ENCODE measurements around the gene NOXRED1.
"Not testable (repeated sequence)": the region's sequence is repeated elsewhere in the genome, so short reads cannot be mapped to it uniquely, and the experiment has no call there.

NOXRED1 gene, protein sequence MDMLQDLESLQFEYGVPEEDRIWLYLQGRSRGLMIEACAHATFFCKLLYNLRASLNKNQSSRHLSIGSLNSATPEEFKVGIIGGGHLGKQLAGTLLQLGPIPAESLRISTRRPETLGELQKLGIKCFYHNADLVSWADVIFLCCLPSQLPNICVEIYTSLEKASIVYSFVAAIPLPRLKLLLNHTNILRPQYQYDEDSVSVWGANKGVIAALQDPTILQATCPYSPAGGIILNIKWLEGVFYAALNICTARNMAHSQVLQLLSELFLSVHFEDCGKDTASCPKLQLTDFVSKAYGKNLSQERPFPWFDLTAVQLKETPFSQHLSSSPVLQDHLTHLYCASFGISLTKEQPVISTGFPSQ

DNA sequence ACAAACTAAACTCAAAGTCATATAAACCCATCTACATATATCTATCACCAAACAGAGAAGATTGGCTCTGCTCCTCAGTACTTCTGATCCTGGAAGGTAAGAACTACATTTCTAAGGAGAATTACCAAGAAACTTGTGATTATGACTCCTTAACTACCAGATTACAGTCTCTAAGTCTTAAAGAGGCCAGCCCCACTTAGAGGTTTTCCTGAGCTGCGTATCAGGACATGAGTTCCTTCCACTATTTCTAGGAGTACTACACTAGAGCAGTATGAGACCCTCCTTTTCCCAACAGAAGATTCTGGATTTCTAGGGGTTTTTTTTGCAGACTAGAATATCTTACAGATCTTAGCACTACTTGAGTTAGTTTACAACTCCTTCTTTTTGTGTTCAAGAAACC, at the start of gene NOXRED1:
NOXRED1 (minus strand) TSS at position 101 of the 400 bp plus-strand sequence. CDS start 634 bp downstream, outside the sequence.
- DNase-seq (ENCODE audit: low read depth) = no peak

DNA sequence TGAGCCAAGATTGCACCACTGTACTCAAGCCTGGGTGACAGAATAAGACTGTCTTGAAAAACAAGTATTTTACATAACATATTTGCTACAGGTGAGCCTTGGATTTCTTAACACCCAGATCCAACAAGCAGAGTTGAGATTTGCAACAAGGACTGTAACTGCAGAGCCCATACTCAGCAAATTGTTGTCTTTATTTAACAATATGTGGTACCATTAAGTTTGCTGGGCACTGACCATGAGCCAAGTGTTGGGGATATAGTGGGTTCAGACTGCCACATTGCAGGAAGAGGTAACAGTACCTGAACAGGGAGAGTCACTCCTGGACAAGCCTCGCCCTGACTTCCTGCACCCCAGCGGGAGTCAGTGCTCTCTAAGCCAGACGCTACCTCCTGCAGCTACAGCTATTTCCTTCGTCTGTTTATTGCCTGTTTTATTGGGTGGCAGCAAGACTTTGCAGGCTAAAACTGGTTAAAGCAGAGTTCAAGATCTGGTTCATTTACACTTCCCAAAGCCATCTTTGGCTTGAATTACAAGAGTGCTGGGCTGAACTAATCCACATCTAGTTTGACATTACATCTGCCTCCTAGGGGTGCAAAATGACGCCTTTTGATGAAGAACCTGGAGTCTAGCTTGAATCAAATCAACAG, 47.0 kb upstream of the NOXRED1 start:
- DNase-seq (ENCODE audit: low read depth) = no peak

DNA sequence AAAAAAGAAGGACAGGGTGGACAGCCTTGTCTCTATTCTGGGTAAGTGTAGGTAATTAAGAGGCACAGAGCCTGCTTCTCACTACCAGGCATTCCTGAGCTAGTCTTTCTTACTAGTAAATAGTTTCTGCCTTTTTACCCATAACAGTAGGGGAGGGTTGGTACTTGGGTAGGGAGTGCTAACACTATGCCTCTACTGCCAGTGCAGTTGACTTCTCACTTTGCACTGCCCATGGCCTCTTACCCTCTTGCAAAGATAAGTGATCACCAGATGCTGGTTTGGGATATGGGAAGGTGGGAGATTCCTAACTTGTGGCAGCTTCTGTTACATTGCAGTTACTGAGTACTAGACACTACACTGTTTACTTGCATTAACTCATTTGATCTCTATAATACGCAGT, 46.2 kb upstream of the NOXRED1 start:
- no peak for DNase-seq (ENCODE audit: low read depth)

DNA sequence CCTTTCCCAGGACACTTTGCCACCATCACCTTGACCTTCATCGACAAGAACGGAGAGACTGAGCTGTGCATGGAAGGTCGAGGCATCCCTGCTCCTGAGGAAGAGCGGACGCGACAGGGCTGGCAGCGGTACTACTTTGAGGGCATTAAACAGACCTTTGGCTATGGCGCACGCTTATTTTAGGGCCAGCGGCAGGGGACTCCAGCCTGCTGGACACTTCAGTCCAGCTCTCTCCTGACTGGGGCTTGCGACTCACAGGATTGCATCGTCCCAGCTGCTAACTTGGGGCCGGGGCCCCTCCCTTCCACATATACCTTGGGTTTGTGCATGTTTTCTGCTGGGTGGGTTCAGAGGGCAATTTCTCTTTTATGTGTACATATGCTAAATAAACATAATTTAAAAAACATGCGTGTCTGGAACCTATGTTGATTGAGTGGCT, 45.8 kb upstream of the NOXRED1 start:
- no peak for DNase-seq (ENCODE audit: low read depth)

DNA sequence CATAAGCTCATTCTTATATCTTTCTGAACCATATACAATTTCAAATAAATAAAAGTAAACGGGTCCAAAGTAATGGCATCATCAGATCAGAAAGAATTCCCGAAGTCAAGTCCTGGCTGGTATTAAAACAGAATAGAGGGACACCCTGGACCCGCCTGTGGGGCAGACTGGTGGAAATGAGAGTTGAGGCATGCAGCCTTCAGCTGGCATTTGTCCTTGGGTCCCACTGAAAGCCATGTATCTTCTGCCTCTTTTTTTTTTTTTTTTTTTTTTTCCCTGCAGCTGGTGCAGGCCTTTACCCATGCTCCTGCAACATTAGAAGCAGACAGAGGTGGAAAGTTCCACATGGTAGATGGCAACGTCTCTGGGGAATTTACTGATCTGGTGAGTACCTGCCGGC, 44.5 kb upstream of the NOXRED1 start:
- no peak for DNase-seq (ENCODE audit: low read depth)

DNA sequence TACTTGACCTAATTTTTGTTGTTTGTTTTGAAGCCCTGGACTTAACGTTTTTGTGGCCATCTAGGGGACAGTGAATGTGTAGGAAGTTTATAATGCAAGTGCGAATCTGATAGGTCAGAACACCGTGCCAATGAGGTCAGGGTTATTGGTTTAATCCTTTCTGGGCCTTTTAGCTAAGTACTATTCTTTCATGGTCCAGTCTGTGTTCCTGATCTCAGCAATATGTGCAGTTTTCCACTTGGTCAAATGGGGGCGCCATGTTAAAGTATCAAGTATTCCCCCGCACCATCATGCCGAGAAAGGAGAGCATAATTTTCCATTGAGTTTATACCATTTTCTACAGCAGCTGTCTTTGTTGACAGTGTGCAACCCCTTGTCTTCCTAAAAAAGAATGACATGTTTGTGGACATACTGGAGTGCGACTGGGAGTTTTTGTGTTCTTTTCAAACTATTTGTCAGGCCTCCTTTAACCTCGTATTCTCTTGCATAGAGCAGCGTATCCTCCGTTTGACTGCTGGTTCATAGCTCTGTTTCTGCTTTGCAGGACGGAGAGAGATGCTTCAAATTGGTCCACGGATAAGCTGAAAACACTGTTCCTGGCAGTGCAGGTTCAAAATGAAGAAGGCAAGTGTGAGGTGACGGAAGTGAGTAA, 35.9 kb upstream of the NOXRED1 start:
- DNase-seq (ENCODE audit: low read depth) = no peak

DNA sequence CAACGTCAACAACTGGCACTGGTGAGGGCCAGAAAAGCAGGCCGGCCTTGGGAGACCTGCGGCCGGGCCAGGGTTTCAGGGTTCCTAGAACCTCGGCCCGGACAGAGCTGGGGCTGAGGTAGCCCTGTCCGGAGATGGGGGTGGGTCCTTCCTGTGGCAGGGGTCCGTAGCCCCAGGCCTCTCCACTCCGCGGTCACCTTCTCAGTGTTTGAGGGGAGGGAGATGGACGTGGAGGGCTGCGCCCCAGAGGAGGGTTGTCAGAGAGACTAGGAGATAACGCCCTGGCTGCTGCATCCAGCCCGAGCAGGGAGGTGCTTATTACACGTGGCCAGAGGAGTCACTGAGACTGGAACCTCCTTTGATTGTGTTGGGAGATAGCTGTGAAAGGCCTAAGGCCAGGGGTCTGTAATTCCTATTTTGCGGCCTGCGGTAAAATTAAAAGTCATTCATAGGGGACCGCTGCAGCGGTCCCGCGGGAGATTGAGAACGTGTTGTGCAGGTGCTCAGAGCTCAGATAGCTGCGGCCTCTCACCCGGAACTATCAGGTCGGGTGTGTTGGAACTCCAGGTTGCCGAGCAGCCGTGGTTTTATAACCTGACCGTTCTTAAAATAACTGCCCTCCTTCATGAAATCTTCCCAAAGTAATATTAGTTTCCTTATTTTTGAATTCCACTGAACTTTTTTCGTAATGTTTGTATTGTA, 35.1 kb upstream of the NOXRED1 start:
- no peak for DNase-seq (ENCODE audit: low read depth)

DNA sequence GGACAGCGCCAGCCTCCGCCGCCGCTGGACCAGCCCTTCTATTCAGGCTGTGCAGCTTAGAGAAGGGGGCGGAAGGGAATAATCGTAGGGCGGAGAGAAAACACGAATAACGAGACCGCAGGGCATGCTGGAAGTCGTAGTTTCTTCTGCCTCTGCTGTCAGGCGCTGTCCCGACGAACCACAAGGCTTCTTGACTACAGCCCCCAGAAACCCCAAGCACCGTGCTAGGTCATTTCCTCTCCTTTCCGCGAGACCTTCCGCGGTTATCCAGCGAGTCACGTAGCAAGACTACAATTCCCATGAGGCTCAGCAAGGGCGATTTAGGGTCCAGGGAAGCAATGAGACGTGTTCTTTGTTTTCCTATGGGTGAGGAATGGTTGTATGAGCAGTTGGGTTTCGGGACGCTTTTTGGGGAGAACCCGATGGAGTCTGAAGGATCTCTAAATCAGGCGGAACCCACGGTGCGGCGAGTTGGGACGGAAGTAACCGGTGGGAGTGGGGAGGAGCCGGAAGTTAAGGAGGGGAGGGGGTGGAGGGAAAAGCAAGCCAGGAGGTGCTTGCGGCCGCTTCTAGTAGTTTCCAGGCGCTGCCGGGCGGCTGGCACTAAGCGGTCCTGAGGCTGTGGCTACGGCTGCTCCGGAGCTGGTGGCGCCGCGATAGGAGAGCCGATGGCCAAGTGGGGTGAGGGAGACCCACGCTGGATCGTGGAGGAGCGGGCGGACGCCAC, 34.4 kb upstream of the NOXRED1 start, which contains the start of the genes AHSA1 and VIPAS39:
AHSA1 (plus strand) TSS at position 572 of the 727 bp plus-strand sequence; CDS start at position 669, 97 bp downstream.
VIPAS39 (minus strand) TSS at position 80 of the 727 bp plus-strand sequence. CDS start 3,499 bp downstream, outside the sequence.
- DNase-seq (ENCODE audit: low read depth) = peak; percentile 97

DNA sequence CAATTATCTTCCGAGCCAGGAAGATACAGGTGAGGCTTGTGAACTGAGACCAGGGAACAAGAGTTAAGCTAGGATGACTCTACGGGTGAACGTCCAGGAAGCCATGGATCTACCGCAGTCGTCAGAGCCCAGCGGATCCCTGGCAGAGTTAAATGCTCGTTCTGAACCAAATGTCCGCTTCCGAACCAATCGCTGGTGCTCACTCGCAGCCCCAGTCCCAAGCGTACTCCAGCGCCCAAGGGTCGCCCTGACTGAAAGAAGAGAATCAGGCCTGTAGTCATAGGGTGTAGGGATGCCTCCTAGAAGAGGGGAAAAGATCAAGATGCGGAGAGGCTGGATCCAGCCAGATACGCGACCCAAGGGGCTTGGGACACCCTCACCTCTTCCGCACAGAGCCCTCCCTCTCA, 33.8 kb upstream of the NOXRED1 start:
- no peak for DNase-seq (ENCODE audit: low read depth)

DNA sequence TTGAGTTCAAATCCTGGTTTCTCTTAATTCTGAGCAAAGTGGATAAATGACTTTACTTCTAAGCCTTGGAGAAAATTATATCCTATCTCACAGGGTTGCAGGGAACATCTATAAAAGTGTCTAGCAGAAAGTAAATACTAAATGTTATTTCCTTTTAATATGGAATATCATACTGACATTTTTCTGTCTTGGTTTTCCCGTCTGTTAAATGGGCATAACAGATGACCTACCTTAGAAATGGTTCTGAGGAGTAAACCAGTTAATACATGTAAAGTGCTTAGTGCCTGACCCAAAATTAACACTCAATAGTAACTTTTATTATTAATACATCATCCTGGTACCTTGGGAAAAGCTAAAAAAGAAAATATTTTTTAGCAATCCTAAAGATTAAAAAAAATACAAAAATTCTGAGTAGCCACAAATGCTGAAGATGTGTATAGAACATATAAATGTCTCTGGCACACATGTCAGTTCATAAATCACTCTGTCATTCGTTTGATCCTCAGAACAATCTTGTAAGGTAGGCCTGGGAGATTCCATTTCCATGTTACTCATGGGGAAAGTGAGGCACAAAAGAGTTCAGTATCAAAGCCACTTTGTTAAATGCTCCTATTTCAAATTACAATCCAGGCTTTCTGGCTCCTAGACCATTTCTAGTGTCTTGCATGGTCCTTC, 32.8 kb upstream of the NOXRED1 start:
- DNase-seq (ENCODE audit: low read depth) = no peak

DNA sequence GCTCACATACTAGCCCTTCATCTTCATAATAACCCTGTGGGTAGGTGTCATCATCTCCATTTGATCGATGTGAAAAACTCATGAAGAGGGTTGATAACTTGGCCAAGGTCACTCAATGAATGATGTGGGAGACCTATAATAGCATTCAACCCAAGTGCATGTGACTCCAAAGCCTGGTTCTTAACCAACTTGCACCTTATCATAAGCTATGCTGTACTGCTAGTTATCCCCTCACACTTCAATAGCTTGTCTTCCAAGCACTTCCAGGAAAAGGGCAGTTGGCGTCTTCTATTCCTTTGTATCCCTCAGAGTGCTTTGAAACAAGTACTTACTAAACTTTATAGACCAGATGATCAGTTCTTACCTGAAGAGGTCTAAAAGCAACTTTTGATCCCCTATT, 18.9 kb upstream of the NOXRED1 start:
- no peak for DNase-seq (ENCODE audit: low read depth)

DNA sequence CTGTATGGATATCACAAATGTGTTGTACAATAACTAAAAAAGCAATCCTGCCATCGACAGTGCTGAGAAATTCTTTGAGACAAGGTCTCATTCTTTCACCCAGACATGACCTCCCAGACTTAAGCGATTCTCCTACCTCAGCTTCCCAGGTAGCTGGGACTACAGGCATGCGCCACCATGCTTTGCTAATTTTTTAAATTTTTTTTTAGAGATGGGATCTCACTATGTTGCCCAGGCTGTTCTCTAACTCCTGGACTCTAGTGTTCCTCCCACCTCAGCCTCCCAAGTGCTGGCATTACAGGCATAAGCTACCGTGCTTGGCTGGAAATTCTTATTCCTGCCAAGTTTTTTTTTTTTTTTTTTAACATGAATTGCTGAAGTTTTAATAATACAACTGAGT, 16.5 kb upstream of the NOXRED1 start:
- DNase-seq (ENCODE audit: low read depth) = no peak

DNA sequence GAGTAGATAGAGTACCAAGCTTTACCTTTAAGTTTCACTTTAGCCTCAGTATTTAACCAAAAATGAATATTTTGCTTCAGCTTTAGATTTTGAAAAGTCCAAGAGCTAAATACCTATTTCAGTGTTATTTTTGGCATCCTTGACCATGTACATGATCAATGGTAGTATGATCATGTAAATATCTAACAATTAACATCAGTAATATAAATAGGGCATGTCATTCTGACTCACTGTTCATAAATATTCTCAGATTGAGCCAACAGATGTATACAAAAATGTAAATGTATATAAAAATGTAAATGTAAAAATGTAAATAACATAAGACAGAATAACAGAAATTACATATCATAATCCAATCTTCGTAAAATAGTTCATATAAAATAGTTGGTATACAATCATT, 15.3 kb upstream of the NOXRED1 start:
- no peak for DNase-seq (ENCODE audit: low read depth)

DNA sequence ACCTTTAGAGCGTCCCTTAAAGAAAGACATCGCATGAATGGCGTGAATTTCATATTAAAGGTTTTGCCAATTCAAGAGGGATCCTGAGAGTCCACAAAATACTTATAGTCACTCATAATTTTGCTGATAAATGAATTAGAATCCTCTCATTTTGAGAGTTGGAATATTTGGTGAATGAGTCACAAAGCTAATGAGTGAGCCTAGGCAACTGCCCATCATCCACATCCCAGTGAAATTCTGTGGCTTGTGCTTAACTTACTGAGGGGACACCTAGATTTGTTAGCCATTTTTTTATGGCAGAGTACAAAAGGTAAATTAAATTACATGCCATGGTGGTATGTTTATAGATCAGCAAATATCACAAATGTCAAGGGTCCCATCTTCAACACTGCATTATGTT, 12.7 kb upstream of the NOXRED1 start:
- no peak for DNase-seq (ENCODE audit: low read depth)

DNA sequence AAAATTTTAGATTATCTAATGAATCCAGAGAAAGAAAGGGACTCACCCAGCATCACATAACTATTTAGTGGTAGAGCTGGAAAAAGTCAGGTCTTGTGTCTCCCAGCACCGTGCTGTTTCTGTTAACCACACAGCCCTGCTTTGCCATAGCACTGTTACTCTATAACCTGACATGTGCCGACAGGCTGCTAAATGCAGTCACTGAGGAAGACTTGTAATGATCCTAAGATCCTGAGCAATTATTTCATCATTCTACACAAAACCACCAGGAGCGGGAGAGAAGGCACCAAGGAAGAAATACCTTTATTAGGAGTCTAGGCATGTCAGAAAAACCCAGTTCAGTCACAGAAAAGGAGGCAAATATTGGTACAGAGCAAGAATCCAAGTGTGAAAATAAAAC, 3.1 kb upstream of the NOXRED1 start:
- DNase-seq (ENCODE audit: low read depth) = no peak

DNA sequence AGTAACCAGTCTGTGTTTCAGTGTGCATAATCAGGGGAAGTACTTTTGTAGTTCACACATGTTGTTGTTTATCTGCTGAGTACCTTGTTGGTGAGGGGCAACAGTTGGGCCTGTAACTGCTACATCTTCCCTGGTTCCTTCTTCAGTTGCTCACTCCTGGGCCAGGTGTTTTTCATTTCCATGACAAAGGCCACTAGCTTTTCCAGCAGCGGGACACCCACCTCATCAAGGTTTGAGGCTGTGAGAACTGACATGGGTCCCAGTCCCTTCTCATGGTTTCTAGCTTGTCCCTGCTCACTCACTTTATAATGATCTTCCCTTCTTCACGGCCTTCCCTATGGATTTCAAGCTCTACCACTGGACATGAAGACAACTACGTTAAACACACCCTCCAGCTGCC, 1.5 kb upstream of the NOXRED1 start:
- DNase-seq (ENCODE audit: low read depth) = no peak

DNA sequence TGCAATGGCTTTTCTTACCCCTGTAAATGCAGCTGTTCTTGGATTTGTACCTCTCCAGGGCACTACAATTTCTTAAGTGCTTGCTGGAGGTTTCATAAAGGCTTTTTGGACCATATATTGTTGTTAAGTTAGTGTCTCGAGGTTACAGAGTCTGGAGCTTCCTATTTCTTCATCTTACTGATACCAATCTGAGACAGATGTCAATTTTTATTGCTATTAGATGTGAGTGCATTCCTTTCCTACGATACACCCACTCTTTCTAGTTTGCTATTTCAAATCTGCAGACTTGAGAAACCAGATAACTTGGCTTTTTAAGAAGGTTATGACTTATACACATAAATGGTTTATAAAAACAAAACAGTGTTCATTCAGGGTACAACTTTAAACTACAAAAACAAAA, 2.1 kb downstream of the NOXRED1 start:
- DNase-seq (ENCODE audit: low read depth) = peak; percentile 25

DNA sequence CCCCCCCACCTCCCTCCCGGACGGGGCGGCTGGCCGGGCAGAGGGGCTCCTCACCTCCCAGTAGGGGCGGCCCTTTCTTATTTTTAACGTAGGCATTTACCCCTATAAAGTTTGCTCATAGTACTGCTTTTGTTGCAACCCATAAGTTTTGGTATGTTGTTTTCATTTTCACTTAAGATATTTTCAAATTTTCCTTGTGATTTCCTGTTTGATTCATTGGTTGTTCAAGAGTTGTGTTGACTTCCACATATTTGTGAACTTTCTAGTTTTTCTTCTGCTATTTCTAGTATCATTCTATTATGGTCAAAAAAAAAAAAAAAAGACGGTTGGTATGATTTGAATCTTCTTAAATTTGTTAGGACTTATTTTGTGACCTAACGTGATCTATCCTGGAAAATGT, 6.5 kb downstream of the NOXRED1 start:
- no peak for DNase-seq (ENCODE audit: low read depth)

DNA sequence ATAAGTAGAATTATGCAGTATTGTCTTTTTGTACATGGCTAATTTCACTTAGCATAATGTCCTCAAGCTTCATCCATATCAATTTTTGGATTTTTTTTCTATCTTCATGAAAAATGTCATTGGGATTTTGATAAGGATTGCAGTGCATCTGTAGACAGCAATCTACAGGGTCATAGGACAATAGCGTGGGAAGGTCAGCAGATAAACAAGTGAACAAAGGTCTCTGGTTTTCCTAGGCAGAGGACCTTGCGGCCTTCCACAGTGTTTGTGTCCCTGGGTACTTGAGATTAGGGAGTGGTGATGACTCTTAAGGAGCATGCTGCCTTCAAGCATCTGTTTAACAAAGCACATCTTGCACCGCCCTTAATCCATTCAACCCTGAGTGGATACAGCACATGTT, 7.2 kb downstream of the NOXRED1 start:
- DNase-seq (ENCODE audit: low read depth) = not testable (repeated sequence)

DNA sequence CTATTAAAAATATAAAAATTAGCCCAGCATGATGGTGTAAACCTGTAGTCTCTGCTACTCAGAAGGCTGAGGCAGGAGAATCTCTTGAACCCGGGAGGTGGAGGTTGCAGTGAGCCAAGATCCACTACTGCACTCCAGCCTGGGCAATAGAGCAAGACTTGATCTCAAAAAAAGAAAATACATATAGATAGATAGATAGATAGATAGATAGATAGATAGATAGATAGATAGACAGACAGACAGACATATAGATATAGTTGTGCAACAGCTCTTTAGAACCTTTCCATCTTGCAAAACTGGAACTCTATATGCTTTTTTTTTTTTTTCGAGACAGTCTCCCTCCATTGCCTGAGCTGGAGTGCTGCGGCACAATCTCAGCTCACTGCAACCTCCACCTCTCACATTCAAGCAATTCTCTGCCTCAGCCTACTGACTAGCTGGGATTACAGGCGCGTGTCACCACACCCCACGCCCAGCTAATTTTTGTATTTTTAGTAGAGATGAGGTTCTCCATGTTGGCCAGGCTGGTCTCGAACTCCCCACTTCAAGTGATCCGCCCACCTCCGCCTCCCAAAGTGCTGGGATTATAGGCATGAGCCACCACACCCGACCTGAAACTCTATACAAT, 7.8 kb downstream of the NOXRED1 start:
- not testable (repeated sequence) for DNase-seq (ENCODE audit: low read depth)

DNA sequence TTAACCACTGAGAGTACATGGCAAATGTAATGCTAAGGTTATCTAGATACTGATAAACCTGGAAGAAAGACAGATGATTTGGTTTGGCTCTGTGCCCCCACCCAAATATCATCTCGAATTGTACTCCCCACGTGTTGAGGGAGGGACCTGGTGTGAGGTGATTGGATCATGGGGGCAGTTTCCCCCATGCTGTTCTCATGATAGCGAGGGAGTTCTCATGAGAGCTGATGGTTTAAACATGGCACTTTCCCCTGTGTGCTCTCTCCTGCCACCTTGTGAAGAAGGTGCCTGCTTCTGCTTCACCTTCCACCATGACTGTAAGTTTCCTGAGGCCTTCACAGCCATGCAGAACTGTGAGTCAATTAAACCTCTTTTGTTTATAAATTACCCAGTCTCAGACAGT, 14.2 kb downstream of the NOXRED1 start:
- no peak for DNase-seq (ENCODE audit: low read depth)

Measured in HS-5 (cell line).